K562 (cell line): ENCODE results near the gene SMIM3.

Source experiments
- ATF3 ChIP-seq, 2 experiments: fragments of 450-650 bp in 1 of 2; sonication (generic) in 1 of 2; formaldehyde crosslinking in 1 of 2; IDR thresholded peaks in 1 of 2; conservative IDR thresholded peaks in 1 of 2; 2 replicates each; pipeline versions ENCODE4 v1.6.1 to v1.8.1; 2016 to 2023; ENCODE audit warnings: mild to moderate bottlenecking in 2 of 2, moderate library complexity in 2 of 2, inconsistent platforms in 1 of 2, missing genetic modification reagents in 1 of 2
- CC2D1A ChIP-seq: fragments of 450-650 bp; IDR thresholded peaks from 2 replicates; pipeline ENCODE4 v1.6.1; 2017; ENCODE audit warnings: mild to moderate bottlenecking
- DPF2 ChIP-seq: fragments of 450-650 bp; IDR thresholded peaks from 2 replicates; pipeline ENCODE4 v1.6.1; 2016
- MTA3 ChIP-seq: fragments of 450-650 bp; formaldehyde crosslinking; IDR thresholded peaks from 2 replicates; pipeline ENCODE4 v1.6.1; 2017; ENCODE audit warnings: mild to moderate bottlenecking, borderline replicate concordance
- POLR2A ChIP-seq: fragments of 450-650 bp; conservative IDR thresholded peaks from 2 replicates; pipeline ENCODE4 v1.6.1; 2016
- POLR2AphosphoS5 ChIP-seq: IDR thresholded peaks from 2 replicates; pipeline ENCODE4 v1.6.1; 2011; ENCODE audit warnings: mild to moderate bottlenecking, low read depth, low read length, moderate library complexity; ENCODE audit not compliant: control insufficient read depth, insufficient read depth
- TBL1XR1 ChIP-seq, 2 experiments: IDR thresholded peaks; 2 replicates each; pipeline ENCODE4 v1.6.1; 2012; ENCODE audit warnings: improper control_type of control experiment in 2 of 2, low read length in 2 of 2, mild to moderate bottlenecking in 1 of 2
- ZBTB40 ChIP-seq, 2 experiments: fragments of 450-650 bp in 1 of 2; sonication (generic) in 1 of 2; formaldehyde crosslinking in 1 of 2; IDR thresholded peaks; 2 replicates each; pipeline versions ENCODE4 v1.7.1 to v1.9.0; 2016 to 2022; ENCODE audit warnings: inconsistent platforms in 1 of 2, mild to moderate bottlenecking in 1 of 2, missing genetic modification reagents in 1 of 2
- ZSCAN29 ChIP-seq: fragments of 450-650 bp; IDR thresholded peaks from 2 replicates; pipeline ENCODE4 v1.6.1; 2017

DNA sequence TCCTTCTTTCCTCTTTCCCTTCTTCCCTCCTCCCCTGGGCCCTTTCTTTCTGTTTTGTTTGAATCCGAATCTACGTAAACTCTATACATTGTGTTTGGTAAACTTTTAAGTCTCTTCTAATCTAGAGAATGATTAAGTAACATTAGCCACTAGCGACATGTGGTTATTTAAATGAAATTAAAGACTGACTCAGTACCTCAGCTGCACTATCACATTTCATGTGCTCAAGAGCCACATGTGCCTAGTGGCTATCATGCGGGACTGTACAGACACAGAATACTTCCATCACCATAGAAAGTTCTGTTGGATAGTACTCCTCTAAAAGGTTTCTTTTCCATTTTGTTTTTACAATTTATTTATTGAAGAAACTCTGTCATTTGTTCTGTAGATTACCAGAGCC is 48.7 kb upstream of the SMIM3 start:
- TF ChIP-seq ZSCAN29 (no peak), MTA3 (no peak), POLR2AphosphoS5 (no peak), CC2D1A (no peak), ZBTB40 (IDR thresholded peaks at IDR 0.05) (no peak), ZBTB40 (CRISPR knock-in tag; IDR thresholded peaks at IDR 0.05) (no peak), ATF3 (IDR thresholded peaks at IDR 0.05) (no peak), ATF3 (CRISPR knock-in tag; conservative IDR thresholded peaks at IDR 0.05) (no peak), DPF2 (no peak), POLR2A (no peak), TBL1XR1 (IDR thresholded peaks at IDR 0.05; ENCODE audit: low read length in 2 of 2) (no peak)
